PC-3 (cell line): ENCODE measurements around the gene POU2AF2. TPM values are rescaled to one million over a fixed set of nuclear protein-coding genes. Genes with fewer than 3 reads are reported as not detected.
A peak's percentile ranks its signal among the peaks of the same experiment; 100 is the strongest.

Source experiments
- ATAC-seq: fragments of 200-7000 bp; cut with Tn5 transposase; 2 replicates; pipeline ENCODE4 v1.9.1; 2020; ENCODE audit warnings: mild to moderate bottlenecking, moderate library complexity
- BruUV-seq: library from RNA; stranded (reverse); fragments of 400-500 nt; replicated peaks from 2 replicates; lab custom pipeline; 2021; lab: Mats Ljungman, UMichigan
- CTCF ChIA-PET: fragments of 300-600 bp; sonication (Branson Sonifier 250); formaldehyde crosslinking; loops from one replicate; lab custom pipeline; 2022; ENCODE audit warnings: antibody characterized with exemption; lab: Charles Lee
- POLR2A ChIA-PET: fragments of 300-600 bp; sonication (Branson Sonifier 250); formaldehyde crosslinking; loops from one replicate; lab custom pipeline; 2022; ENCODE audit warnings: antibody characterized with exemption; ENCODE audit not compliant: unreplicated experiment; lab: Charles Lee
- DNase-seq: peaks from one replicate; pipeline ENCODE4 v3.0.0-alpha.2; 2015
- H2AFZ ChIP-seq: fragments of 300-600 bp; sonication (generic); 2 replicates; pipeline ENCODE4 v1.6.0; 2016; ENCODE audit warnings: antibody characterized with exemption, low read length
- H3F3A ChIP-seq: fragments of 300-600 bp; sonication (generic); one replicate; pipeline ENCODE4 v1.6.0; 2017; ENCODE audit warnings: antibody characterized with exemption, low read length, control low read depth, mild to moderate bottlenecking; ENCODE audit not compliant: unreplicated experiment
- H3K27ac ChIP-seq: fragments of 300-600 bp; sonication (generic); 2 replicates; pipeline ENCODE4 v1.5.1; 2016; ENCODE audit warnings: mild to moderate bottlenecking, low read length
- H3K27me3 ChIP-seq: fragments of 300-600 bp; sonication (generic); 2 replicates; pipeline ENCODE4 v1.6.1; 2016; ENCODE audit warnings: low read length, mixed read lengths
- H3K36me3 ChIP-seq: fragments of 300-600 bp; sonication (generic); 2 replicates; pipeline ENCODE4 v1.6.1; 2016; ENCODE audit warnings: low read depth, mixed run types, low read length, mixed read lengths
- H3K4me1 ChIP-seq: fragments of 300-600 bp; sonication (generic); 2 replicates; pipeline ENCODE4 v1.5.1; 2016; ENCODE audit warnings: low read length; ENCODE audit not compliant: insufficient read depth
- H3K4me2 ChIP-seq: fragments of 300-600 bp; sonication (generic); 2 replicates; pipeline ENCODE4 v1.6.0; 2016; ENCODE audit warnings: low read length
- H3K4me3 ChIP-seq: fragments of 300-600 bp; sonication (generic); 2 replicates; pipeline ENCODE4 v1.5.1; 2016; ENCODE audit warnings: mild to moderate bottlenecking, low read length, mixed read lengths
- H3K79me2 ChIP-seq: fragments of 300-600 bp; sonication (generic); 2 replicates; pipeline ENCODE4 v1.6.1; 2017; ENCODE audit warnings: low read length, mixed read lengths
- H3K9ac ChIP-seq: fragments of 300-600 bp; sonication (generic); 2 replicates; pipeline ENCODE4 v1.6.0; 2016; ENCODE audit warnings: mild to moderate bottlenecking, low read length
- H3K9me2 ChIP-seq: fragments of 300-600 bp; sonication (generic); replicated peaks from 2 replicates; pipeline ENCODE4 v1.6.1; 2016; ENCODE audit warnings: mixed run types, low read length, mixed read lengths
- H3K9me3 ChIP-seq: fragments of 300-600 bp; sonication (generic); 2 replicates; pipeline ENCODE4 v1.6.1; 2016; ENCODE audit warnings: low read length, mixed read lengths
- H4K20me1 ChIP-seq: fragments of 300-600 bp; sonication (generic); 2 replicates; pipeline ENCODE4 v1.6.1; 2016; ENCODE audit warnings: low read length, mixed read lengths
- EZH2 ChIP-seq: fragments of 300-600 bp; sonication (generic); IDR thresholded peaks from one replicate; pipeline ENCODE4 v1.6.1; 2017; ENCODE audit warnings: antibody characterized with exemption, mild to moderate bottlenecking, low read length; ENCODE audit not compliant: unreplicated experiment
- EZH2phosphoT487 ChIP-seq: fragments of 300-600 bp; sonication (generic); IDR thresholded peaks from 2 replicates; pipeline ENCODE4 v1.6.1; 2018; ENCODE audit warnings: mild to moderate bottlenecking, antibody characterized with exemption, low read length, borderline replicate concordance
- intact Hi-C: fragments of 100-400 bp; cut with micrococcal nuclease; formaldehyde crosslinking; loops from 2 replicates; pipeline ENCODE4 v1.9.0; 2023
- total RNA-seq: library from RNA; depleted of rRNA; stranded (reverse); fragments of >200 nt; gene quantifications from 2 replicates; pipeline ENCODE4 v1.2.3, GENCODE V29; 2014
- TF ChIP-seq, protein P1 (sequence below): fragments of 300-600 bp; sonication (generic); conservative IDR thresholded peaks from 2 replicates; pipeline ENCODE4 v1.5.1; 2017; ENCODE audit warnings: antibody characterized with exemption, low read depth, mild to moderate bottlenecking, low read length

The POU2AF2 gene
- total RNA-seq, 1 experiment from 2014 or later: not detected

DNA sequence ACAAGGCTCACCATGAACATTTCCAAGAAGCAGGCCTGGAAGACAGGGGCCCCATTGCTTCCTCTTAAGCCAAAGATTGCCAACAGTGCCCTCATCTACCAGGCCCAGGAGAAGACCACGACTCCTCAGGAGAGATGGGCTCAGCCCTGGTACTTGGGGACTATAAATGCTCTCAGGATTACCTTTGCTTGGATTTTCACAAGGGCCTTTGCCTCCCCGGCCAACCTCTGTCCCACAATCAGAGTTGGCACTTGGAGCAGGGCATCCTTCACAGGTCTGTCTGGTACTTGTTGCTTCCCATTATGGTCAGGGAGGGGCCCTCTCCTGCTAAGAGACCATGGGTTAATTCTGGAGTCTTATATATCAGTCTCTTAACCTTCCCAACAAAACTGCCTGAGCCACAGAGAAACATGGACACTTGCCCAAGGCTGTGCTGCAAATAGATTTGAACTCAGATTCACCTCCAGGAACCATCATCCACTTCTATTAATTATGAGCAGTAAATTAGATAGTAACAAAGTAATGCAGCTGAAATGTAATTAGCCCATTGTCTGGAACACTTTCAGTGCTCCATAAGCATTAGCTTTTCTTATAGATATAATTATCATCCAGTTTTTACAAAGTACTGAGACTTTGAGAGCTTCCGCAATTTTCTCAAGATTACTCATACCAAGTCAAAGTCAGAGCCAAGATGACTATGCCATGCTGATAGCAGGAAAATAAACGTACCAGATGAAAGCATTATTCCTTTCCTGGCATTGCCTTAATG, 86.4 kb downstream of the POU2AF2 start:
- Histone ChIP-seq H3K9ac (no peak overlapping the region), H3K9me2 (no peaks in the 10 kb centered on the region), H3K27ac (no peak overlapping the region), H4K20me1 (no peaks in the 10 kb centered on the region), H3K27me3 (peaks cover 31% of the 10 kb centered on the region), H2AFZ (no peak overlapping the region), H3K4me1 (no peaks in the 10 kb centered on the region), H3K4me2 (no peak overlapping the region), H3K79me2 (no peaks in the 10 kb centered on the region), H3K36me3 (no peaks in the 10 kb centered on the region), H3K9me3 (no peaks in the 10 kb centered on the region), H3F3A (no peaks in the 10 kb centered on the region), H3K4me3 (no peak overlapping the region)
- no peak for ATAC-seq
- TF ChIP-seq, protein P1, sequence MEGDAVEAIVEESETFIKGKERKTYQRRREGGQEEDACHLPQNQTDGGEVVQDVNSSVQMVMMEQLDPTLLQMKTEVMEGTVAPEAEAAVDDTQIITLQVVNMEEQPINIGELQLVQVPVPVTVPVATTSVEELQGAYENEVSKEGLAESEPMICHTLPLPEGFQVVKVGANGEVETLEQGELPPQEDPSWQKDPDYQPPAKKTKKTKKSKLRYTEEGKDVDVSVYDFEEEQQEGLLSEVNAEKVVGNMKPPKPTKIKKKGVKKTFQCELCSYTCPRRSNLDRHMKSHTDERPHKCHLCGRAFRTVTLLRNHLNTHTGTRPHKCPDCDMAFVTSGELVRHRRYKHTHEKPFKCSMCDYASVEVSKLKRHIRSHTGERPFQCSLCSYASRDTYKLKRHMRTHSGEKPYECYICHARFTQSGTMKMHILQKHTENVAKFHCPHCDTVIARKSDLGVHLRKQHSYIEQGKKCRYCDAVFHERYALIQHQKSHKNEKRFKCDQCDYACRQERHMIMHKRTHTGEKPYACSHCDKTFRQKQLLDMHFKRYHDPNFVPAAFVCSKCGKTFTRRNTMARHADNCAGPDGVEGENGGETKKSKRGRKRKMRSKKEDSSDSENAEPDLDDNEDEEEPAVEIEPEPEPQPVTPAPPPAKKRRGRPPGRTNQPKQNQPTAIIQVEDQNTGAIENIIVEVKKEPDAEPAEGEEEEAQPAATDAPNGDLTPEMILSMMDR: no peak
- TF ChIP-seq EZH2phosphoT487: no peak
- TF ChIP-seq EZH2: no peak
- no TSS peak for BruUV-seq
- ChIA-PET POLR2A (no interaction called here), CTCF (no interaction called here)
- intact Hi-C loops: no loop called here
- DNase-seq: peak; percentile 25

DNA sequence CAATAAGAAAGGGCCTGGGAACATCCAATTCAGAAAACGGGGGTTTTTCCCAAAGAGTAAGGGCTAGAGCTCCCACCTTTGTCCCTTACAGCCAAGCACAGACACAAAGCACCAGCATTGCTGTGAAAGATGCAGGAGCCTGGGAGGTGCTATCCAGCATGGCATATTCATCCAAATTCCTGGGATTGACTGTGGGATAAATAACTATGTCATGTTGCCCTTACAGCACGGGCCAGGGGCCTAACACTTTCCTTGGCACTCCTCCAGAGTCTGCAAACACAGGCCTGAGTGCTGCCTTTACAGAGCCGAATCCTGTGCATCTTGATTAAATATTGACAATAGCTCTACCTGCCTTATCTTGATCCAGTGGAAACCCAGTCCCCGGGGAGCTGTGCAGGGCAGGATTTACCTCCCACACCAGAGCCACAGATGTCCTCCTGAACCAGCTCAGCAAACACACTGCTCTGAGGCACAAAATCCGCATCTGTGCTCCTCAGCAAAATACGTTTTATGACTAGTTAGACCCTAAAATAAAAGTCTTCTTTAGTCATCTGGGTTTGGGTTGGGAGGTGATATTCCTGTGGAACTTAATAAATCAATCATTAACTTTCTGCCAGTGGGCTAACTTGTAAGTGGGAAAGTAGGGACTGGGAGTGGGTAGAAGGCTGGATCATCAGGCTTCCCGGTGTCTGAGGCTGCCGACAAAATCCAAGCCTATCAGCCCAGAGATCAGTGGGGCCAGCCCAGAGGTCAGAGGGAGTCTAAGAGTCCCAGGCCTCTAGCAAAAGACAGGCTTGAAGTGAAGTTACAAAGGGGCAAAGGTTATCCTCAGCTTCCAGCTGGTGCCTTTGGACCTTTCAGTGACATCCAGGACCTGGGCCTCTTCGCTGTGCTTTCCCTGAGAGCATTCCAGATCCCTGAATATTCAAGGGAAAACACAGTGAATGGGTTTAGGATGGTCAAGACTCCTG, 89.3 kb downstream of the POU2AF2 start:
- Histone ChIP-seq H4K20me1 (no peaks in the 10 kb centered on the region), H3K36me3 (no peaks in the 10 kb centered on the region), H3F3A (no peaks in the 10 kb centered on the region), H3K4me3 (no peak overlapping the region), H3K79me2 (no peaks in the 10 kb centered on the region), H3K9me3 (no peaks in the 10 kb centered on the region), H3K4me2 (no peak overlapping the region), H2AFZ (no peak overlapping the region), H3K27me3 (peaks cover 23% of the 10 kb centered on the region; the same call in 1 of the 2 replicates), H3K9me2 (no peaks in the 10 kb centered on the region), H3K9ac (no peak overlapping the region), H3K27ac (no peak overlapping the region), H3K4me1 (no peaks in the 10 kb centered on the region)
- intact Hi-C loops: no loop called here
- TF ChIP-seq EZH2 (no peak), EZH2phosphoT487 (no peak)
- TF ChIP-seq, protein P1: no peak
- no peak for ATAC-seq
- ChIA-PET POLR2A (no interaction called here), CTCF (no interaction called here)
- DNase-seq: peak; percentile 61
- BruUV-seq: no TSS peak
